Ovary (tissue), 10 donors: ENCODE results near the gene ZNF445. TPM values are rescaled to one million over a fixed set of nuclear protein-coding genes. Genes with fewer than 3 reads are reported as not detected.

Experiments used
- DNase-seq, 5 donors: peaks; one replicate each; pipeline ENCODE4 v3.0.0-alpha.2; 2019 to 2020
- H3K27ac ChIP-seq, 2 donors: fragments of 200-600 bp; one replicate each; pipeline versions ENCODE4 v1.5.1 to v1.8.0; 2019 to 2022
- H3K27me3 ChIP-seq: fragments of 200-600 bp; one replicate; pipeline ENCODE4 v1.8.0; 2022
- H3K36me3 ChIP-seq: fragments of 200-600 bp; sonication (generic); one replicate; pipeline ENCODE4 v1.5.1; 2019
- H3K4me1 ChIP-seq: one replicate; pipeline ENCODE4 v1.8.1; 2013; ENCODE audit warnings: mild to moderate bottlenecking, moderate library complexity; ENCODE audit not compliant: insufficient read depth
- H3K4me3 ChIP-seq: fragments of 200-600 bp; sonication (generic); one replicate; pipeline ENCODE4 v1.5.1; 2017
- H3K9me3 ChIP-seq, 2 donors: fragments of 200-600 bp in 1 of 2; sonication (generic) in 1 of 2; one replicate each; pipeline versions ENCODE4 v1.5.1 to v1.8.1; 2013 to 2019; ENCODE audit warnings: mild to moderate bottlenecking in 1 of 2, moderate library complexity in 1 of 2
- EP300 ChIP-seq: sonication (generic); formaldehyde crosslinking; IDR thresholded peaks from one replicate; pipeline ENCODE4 v1.6.1; 2017; ENCODE audit warnings: antibody characterized with exemption
- POLR2A ChIP-seq: fragments of 450-650 bp; IDR thresholded peaks from one replicate; pipeline ENCODE4 v1.6.1; 2017; ENCODE audit warnings: antibody characterized with exemption, mild to moderate bottlenecking, moderate library complexity
- WGBS, 3 donors: extraction: QIAGEN DNeasy Blood & Tissue Kit in 1 of 3; methylation state at CpG; one replicate each; pipeline versions ENCODE4 v1.1.5 to v1.1.7; 2013 to 2017; 5-methylcytosine and 5-hydroxymethylcytosine counted together
- intact Hi-C, 4 donors: fragments of 100-400 bp; cut with DNase I; formaldehyde crosslinking; loops; one replicate each; pipeline versions ENCODE4 v1.11.0 to v1.15.1; 2022 to 2023
- long read RNA-seq, 3 donors: library from polyadenylated mRNA in 2 of 3; unstranded in 2 of 3; transcript quantifications; one replicate each; pipeline ENCODE4 v2.0.0 and lab custom pipeline, GENCODE V29; 2021 to 2026
- polyA plus RNA-seq, 2 donors: library from polyadenylated mRNA; stranded (reverse); fragments of 200-250 nt in 1 of 2; fragments of 350-450 nt in 1 of 2; fragmentation: Illumina TruSeq in 1 of 2; extraction: RNeasy Lipid Tissue Mini Kit (QIAGEN cat#74804) in 1 of 2; gene quantifications; one replicate each; pipeline ENCODE4 v1.2.3, GENCODE V29; 2013 to 2014
- total RNA-seq, 7 donors: library from RNA; depleted of rRNA in 2 of 7; stranded (reverse); fragments of >200 nt in 2 of 7; fragmentation: NEBNext Ultra II Directional in 3 of 7; extraction: Animal tissue kit (Norgen Biotek cat#: 25700) in 3 of 7; gene quantifications; one replicate each; pipeline versions ENCODE4 v1.1.0 to v1.2.4, GENCODE V29; 2016 to 2023
- TF ChIP-seq, protein P1 (sequence below), 3 donors: fragments of 450-650 bp in 2 of 3; fragments of 200-600 bp in 1 of 3; IDR thresholded peaks; one replicate each; pipeline versions ENCODE4 v1.5.1 to v1.8.0; 2016 to 2022; ENCODE audit warnings: antibody characterized with exemption in 3 of 3, mild to moderate bottlenecking in 1 of 3
- donor health status: DM: no; HTN: no; CAD: no; lungs with moderate emphysema.
- donor health status: DM: no; HTN: no; CAD: no.
- donor health status: Bipolar disorder and iron deficiency.
- donor health status: DM: yes; HTN: yes; CAD: no.
- donor health status: DM: no; HTN: no; CAD: no.
- donor health status: DM: yes; HTN: yes; CAD: no.

ZNF445 gene
- total RNA-seq (10 to 100 TPM in 5 of 7 donors, 1 to 10 TPM in 2; 5.2 to 30.3 (median 25.9) TPM), polyA plus RNA-seq (10 to 100 TPM in 1 of 2 donors, 1 to 10 TPM in 1; 6.7 to 11.6 TPM)
- long read RNA-seq, donor 1, full-length matches to known transcripts: 3 of 20 reads
- long read RNA-seq, donor 1, partial matches to known transcripts: 3 of 20 reads
- long read RNA-seq, donor 1, other reads (novel, unspliced or antisense): 14 of 20 reads
- long read RNA-seq, donor 2: 0 reads
- long read RNA-seq, donor 3, full-length matches to known transcripts: 2 of 13 reads
- long read RNA-seq, donor 3, partial matches to known transcripts: 2 of 13 reads
- long read RNA-seq, donor 3, other reads (novel, unspliced or antisense): 9 of 13 reads

DNA sequence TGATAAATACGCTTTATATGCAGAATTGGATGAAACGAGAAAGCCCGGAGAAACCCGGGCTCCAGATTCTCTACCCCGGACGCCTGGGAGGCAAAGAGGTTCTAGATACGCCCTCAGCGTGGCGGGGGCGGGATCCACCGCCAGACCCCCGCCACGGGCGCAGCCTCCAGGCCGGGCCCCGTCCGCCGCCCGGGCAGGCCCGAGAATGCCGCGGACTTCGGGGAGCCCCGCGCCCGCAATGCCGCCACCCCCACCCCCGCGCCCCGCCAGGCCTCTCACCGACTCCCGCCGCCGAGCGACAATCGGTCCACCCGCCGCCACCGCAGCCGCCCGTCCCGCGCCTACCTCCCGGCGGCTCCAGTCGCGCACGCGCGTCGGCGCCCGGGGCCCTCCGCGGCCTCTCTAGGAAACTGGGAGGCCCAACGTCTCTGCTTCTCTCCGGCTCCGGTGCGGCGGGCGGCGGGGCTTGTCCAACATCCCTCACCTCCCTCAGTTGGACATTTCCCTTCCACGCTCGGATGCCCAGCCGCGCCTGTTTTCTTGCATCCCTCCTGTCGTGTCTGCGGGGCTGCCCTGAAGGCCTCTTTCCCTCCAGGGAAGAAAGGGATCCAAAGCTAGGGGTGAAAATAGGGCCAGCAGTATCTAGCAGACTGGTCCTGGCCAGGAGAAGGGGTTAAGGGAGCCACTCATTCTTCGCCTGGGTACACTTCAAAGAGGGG lies at the start of gene ZNF445:
Gene ZNF445 (minus strand): TSS at position 359 of the 719 bp plus-strand sequence. CDS start 22,121 bp downstream, outside the sequence.
- no peaks in the 10 kb centered on the region for H3K36me3 ChIP-seq
- intact Hi-C loops: loop anchor here in 1 of 4 donors (10.0 kb wide), 2 partner anchors 147 to 153 kb away; partner anchors contain the start of gene ZNF197
- H3K4me1 ChIP-seq: peaks cover 1% of the 10 kb centered on the region
- no peak for TF ChIP-seq EP300
- no peak within 1 kb of the TSS for H3K27ac ChIP-seq
- WGBS, 3 donors: 0 to 1% (median 1%) methylated on average over 32 to 69 of the region's 69 CpGs
- H3K27me3 ChIP-seq: no peaks in the 10 kb centered on the region
- no peaks in the 10 kb centered on the region for H3K9me3 ChIP-seq
- DNase-seq: peak; percentile 72 to 85 (median 79)
- H3K4me3 ChIP-seq: peak within 1 kb of the TSS; percentile 60

- H3K4me1 ChIP-seq: no peaks in the 10 kb centered on the region
- TF ChIP-seq EP300: no peak
- no peak for TF ChIP-seq POLR2A
- TF ChIP-seq, protein P1, sequence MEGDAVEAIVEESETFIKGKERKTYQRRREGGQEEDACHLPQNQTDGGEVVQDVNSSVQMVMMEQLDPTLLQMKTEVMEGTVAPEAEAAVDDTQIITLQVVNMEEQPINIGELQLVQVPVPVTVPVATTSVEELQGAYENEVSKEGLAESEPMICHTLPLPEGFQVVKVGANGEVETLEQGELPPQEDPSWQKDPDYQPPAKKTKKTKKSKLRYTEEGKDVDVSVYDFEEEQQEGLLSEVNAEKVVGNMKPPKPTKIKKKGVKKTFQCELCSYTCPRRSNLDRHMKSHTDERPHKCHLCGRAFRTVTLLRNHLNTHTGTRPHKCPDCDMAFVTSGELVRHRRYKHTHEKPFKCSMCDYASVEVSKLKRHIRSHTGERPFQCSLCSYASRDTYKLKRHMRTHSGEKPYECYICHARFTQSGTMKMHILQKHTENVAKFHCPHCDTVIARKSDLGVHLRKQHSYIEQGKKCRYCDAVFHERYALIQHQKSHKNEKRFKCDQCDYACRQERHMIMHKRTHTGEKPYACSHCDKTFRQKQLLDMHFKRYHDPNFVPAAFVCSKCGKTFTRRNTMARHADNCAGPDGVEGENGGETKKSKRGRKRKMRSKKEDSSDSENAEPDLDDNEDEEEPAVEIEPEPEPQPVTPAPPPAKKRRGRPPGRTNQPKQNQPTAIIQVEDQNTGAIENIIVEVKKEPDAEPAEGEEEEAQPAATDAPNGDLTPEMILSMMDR (IDR thresholded peaks at IDR 0.05): no peak
- intact Hi-C loops: no loop called here
- H3K9me3 ChIP-seq: no peaks in the 10 kb centered on the region
- 80 to 84% (median 82%) methylated on average over 5 of the region's 5 CpGs for WGBS, 3 donors
- no peaks in the 10 kb centered on the region for H3K27me3 ChIP-seq
- no peaks in the 10 kb centered on the region for H3K36me3 ChIP-seq
- H3K4me3 ChIP-seq: no peak overlapping the region
- DNase-seq: no peak
- no peak overlapping the region for H3K27ac ChIP-seq
Observed at GRCh38 chr3:44525060-44525459, 47.6 kb upstream of the ZNF445 start.

- TF ChIP-seq POLR2A (no peak), EP300 (no peak)
- TF ChIP-seq, protein P1 (IDR thresholded peaks at IDR 0.05): no peak
- no peak overlapping the region for H3K4me3 ChIP-seq
- intact Hi-C loops: no loop called here
- WGBS, 3 donors: 35 to 42% (median 37%) methylated on average over 7 of the region's 7 CpGs
- no peak overlapping the region for H3K27ac ChIP-seq
- H3K9me3 ChIP-seq: no peaks in the 10 kb centered on the region
- H3K36me3 ChIP-seq: no peaks in the 10 kb centered on the region
- no peaks in the 10 kb centered on the region for H3K27me3 ChIP-seq
- H3K4me1 ChIP-seq: no peaks in the 10 kb centered on the region
- no peak for DNase-seq
Observed at GRCh38 chr3:44522494-44522933, 45.0 kb upstream of the ZNF445 start.

- no peaks in the 10 kb centered on the region for H3K9me3 ChIP-seq
- no peak for DNase-seq
- no peaks in the 10 kb centered on the region for H3K36me3 ChIP-seq
- H3K4me3 ChIP-seq: no peak overlapping the region
- H3K27ac ChIP-seq: no peak overlapping the region
- WGBS, 3 donors: 81 to 91% (median 84%) methylated on average over 3 of the region's 3 CpGs
- no peak for TF ChIP-seq EP300
- TF ChIP-seq, protein P1 (IDR thresholded peaks at IDR 0.05): no peak
- no peak for TF ChIP-seq POLR2A
- intact Hi-C loops: no loop called here
- no peaks in the 10 kb centered on the region for H3K27me3 ChIP-seq
- H3K4me1 ChIP-seq: no peaks in the 10 kb centered on the region
Observed at GRCh38 chr3:44521721-44522120, 44.3 kb upstream of the ZNF445 start.

DNA sequence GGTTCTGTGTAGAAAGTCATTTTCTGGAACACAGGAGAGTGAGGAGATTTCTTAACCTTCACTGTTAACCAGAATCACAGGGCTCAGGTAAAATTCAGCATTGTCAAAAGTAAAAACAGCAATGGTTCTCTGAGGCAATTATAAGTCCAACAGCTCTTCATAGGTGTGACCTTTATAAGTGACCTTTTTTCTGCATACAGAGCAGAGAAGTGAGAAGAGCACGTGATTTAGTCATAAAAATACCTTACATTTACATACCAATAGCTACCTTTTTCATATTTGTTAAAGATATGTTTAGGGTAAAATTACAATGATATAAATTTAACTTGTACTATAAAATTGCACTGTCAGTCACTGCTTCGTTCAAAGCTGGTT lies 41.3 kb upstream of the ZNF445 start:
- intact Hi-C loops: no loop called here
- no peak for TF ChIP-seq POLR2A
- TF ChIP-seq EP300: no peak
- TF ChIP-seq, protein P1 (IDR thresholded peaks at IDR 0.05): no peak
- 57 to 59% (median 59%) methylated on average over 2 of the region's 2 CpGs for WGBS, 3 donors
- no peaks in the 10 kb centered on the region for H3K27me3 ChIP-seq
- no peak overlapping the region for H3K27ac ChIP-seq
- no peak for DNase-seq
- no peaks in the 10 kb centered on the region for H3K36me3 ChIP-seq
- no peak overlapping the region for H3K4me3 ChIP-seq
- no peaks in the 10 kb centered on the region for H3K9me3 ChIP-seq
- no peaks in the 10 kb centered on the region for H3K4me1 ChIP-seq
